ENCODE measurements around the gene DAB2IP. TPM values are rescaled to one million over a fixed set of nuclear protein-coding genes. Genes with fewer than 3 reads are reported as not detected.

The DAB2IP gene
- total and polyA plus RNA-seq, 2 donors (not counting 1 experiment from before 2014, with no cell fraction given) = 14.6 to 16.5 TPM

DNA sequence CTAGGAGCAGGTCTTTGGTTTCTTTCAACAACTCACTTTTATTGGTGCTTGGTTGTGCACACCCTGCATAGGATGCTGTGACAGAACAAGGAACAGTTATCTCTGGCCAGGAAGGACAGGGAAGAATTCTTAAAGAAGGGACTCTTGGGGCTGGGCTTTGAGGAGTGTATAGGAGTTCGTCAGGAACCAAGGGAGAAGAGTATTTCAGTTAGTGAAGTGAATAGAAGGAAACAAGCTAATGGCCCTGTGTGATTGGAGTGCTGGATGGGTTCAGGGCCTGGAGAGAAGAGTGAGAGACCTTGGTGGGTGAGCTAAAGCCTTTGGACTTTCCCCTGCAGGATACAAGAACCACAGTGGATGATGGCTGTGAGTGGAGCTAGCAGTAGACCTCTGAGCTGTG, 32.2 kb downstream of the DAB2IP start:
- no peaks in the 10 kb centered on the region for H3K4me1 ChIP-seq (ENCODE audit: control insufficient read depth, extremely low read depth, insufficient read depth, low read length)
- H3K4me2 ChIP-seq (ENCODE audit: extremely low read depth, insufficient read depth, low read length) = no peak overlapping the region
- H3K27me3 ChIP-seq (ENCODE audit: control insufficient read depth, insufficient read depth, low read length) = no peaks in the 10 kb centered on the region
- no peaks in the 10 kb centered on the region for H3K36me3 ChIP-seq (ENCODE audit: control insufficient read depth, insufficient read depth, low read length)
- no peak for TF ChIP-seq EZH2 (IDR thresholded peaks at IDR 0.05; ENCODE audit: low read length, missing control alignments)
- TF ChIP-seq, protein P1, sequence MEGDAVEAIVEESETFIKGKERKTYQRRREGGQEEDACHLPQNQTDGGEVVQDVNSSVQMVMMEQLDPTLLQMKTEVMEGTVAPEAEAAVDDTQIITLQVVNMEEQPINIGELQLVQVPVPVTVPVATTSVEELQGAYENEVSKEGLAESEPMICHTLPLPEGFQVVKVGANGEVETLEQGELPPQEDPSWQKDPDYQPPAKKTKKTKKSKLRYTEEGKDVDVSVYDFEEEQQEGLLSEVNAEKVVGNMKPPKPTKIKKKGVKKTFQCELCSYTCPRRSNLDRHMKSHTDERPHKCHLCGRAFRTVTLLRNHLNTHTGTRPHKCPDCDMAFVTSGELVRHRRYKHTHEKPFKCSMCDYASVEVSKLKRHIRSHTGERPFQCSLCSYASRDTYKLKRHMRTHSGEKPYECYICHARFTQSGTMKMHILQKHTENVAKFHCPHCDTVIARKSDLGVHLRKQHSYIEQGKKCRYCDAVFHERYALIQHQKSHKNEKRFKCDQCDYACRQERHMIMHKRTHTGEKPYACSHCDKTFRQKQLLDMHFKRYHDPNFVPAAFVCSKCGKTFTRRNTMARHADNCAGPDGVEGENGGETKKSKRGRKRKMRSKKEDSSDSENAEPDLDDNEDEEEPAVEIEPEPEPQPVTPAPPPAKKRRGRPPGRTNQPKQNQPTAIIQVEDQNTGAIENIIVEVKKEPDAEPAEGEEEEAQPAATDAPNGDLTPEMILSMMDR (conservative IDR thresholded peaks at IDR 0.05 in 1 of 2, IDR thresholded peaks at IDR 0.05 in 1 of 2; ENCODE audit: low read depth in 1 of 2, low read length in 2 of 2) = no peak
- no peaks in the 10 kb centered on the region for H4K20me1 ChIP-seq (ENCODE audit: control insufficient read depth, extremely low read depth, insufficient read depth, low read length)
- no peaks in the 10 kb centered on the region for H3K9me3 ChIP-seq (ENCODE audit: control insufficient read depth, insufficient read depth, low read depth, low read length)
- no peak overlapping the region for H3K4me3 ChIP-seq (replicated peaks in 1 of 4; ENCODE audit: control extremely low read depth in 1 of 4, insufficient read depth in 1 of 4, low read depth in 3 of 4, low read length in 4 of 4)
- DNase-seq (ENCODE audit: low read depth in 2 of 2) = no peak
- H2AFZ ChIP-seq (ENCODE audit: low read length) = no peak overlapping the region
- no peaks in the 10 kb centered on the region for H3K79me2 ChIP-seq (ENCODE audit: control insufficient read depth, insufficient read depth, low read length)
- H3K9ac ChIP-seq (ENCODE audit: insufficient read depth, low read length) = no peak overlapping the region
- H3K27ac ChIP-seq (ENCODE audit: insufficient read depth, low read length) = no peak overlapping the region

- TF ChIP-seq, protein P1 (conservative IDR thresholded peaks at IDR 0.05 in 1 of 2, IDR thresholded peaks at IDR 0.05 in 1 of 2; ENCODE audit: low read depth in 1 of 2, low read length in 2 of 2) = peak; percentile 57 to 67
- TF ChIP-seq EZH2 (IDR thresholded peaks at IDR 0.05; ENCODE audit: low read length, missing control alignments) = no peak
- DNase-seq (ENCODE audit: low read depth in 2 of 2) = peak in 1 of 2 donors; percentile 42
- no peaks in the 10 kb centered on the region for H3K27me3 ChIP-seq (ENCODE audit: control insufficient read depth, insufficient read depth, low read length)
- no peaks in the 10 kb centered on the region for H3K36me3 ChIP-seq (ENCODE audit: control insufficient read depth, insufficient read depth, low read length)
- no peaks in the 10 kb centered on the region for H3K4me1 ChIP-seq (ENCODE audit: control insufficient read depth, extremely low read depth, insufficient read depth, low read length)
- H2AFZ ChIP-seq (ENCODE audit: low read length) = no peak overlapping the region
- H3K4me2 ChIP-seq (ENCODE audit: extremely low read depth, insufficient read depth, low read length) = no peak overlapping the region
- H3K9me3 ChIP-seq (ENCODE audit: control insufficient read depth, insufficient read depth, low read depth, low read length) = no peaks in the 10 kb centered on the region
- H4K20me1 ChIP-seq (ENCODE audit: control insufficient read depth, extremely low read depth, insufficient read depth, low read length) = no peaks in the 10 kb centered on the region
- H3K27ac ChIP-seq (ENCODE audit: insufficient read depth, low read length) = no peak overlapping the region
- no peak overlapping the region for H3K4me3 ChIP-seq (replicated peaks in 1 of 4; ENCODE audit: control extremely low read depth in 1 of 4, insufficient read depth in 1 of 4, low read depth in 3 of 4, low read length in 4 of 4)
- H3K79me2 ChIP-seq (ENCODE audit: control insufficient read depth, insufficient read depth, low read length) = no peaks in the 10 kb centered on the region
- no peak overlapping the region for H3K9ac ChIP-seq (ENCODE audit: insufficient read depth, low read length)
Measured at GRCh38 chr9:121684381-121685145, 33.1 kb downstream of the DAB2IP start.

DNA sequence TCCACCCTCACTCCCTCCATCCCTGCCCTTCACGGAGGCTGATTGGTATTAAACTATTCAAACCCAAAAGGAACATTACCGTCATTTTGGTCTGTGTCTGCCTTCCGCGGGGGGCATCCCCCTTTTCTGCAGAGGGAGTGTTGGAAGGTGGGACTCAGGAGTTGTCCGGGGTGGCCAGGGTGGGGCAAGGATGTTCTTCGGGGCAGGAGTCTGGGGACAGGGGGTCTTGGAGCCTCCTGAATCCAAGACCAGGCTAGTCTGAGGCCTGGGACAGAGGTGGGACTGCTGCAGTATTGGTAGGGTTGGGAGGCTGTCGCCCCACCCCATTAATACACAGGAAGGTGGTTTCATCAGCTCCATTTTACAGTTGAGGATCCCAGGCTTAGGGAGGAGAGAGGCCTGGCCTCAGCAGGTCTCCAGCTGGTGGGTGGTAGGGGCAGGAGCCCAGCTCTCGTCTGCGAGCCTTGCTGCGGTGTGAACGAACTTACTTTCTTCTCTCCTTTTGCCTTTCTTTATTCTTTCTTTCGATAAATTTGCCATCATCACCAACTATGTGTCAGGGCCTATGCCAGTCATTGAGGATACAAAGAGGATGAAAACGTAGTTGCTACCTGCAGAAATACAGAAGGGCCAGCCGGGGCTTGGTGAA, 33.8 kb downstream of the DAB2IP start:
- H3K27ac ChIP-seq (ENCODE audit: insufficient read depth, low read length) = no peak overlapping the region

More for the DNA sequence above, 33.8 kb downstream of the DAB2IP start:
- Histone ChIP-seq H3K4me1 (ENCODE audit: control insufficient read depth, extremely low read depth, insufficient read depth, low read length) (no peaks in the 10 kb centered on the region), H3K9ac (ENCODE audit: insufficient read depth, low read length) (no peak overlapping the region), H4K20me1 (ENCODE audit: control insufficient read depth, extremely low read depth, insufficient read depth, low read length) (no peaks in the 10 kb centered on the region), H3K27me3 (ENCODE audit: control insufficient read depth, insufficient read depth, low read length) (no peaks in the 10 kb centered on the region), H3K4me3 (replicated peaks in 1 of 4; ENCODE audit: control extremely low read depth in 1 of 4, insufficient read depth in 1 of 4, low read depth in 3 of 4, low read length in 4 of 4) (no peak overlapping the region), H3K79me2 (ENCODE audit: control insufficient read depth, insufficient read depth, low read length) (no peaks in the 10 kb centered on the region), H3K9me3 (ENCODE audit: control insufficient read depth, insufficient read depth, low read depth, low read length) (no peaks in the 10 kb centered on the region), H3K4me2 (ENCODE audit: extremely low read depth, insufficient read depth, low read length) (no peak overlapping the region), H3K36me3 (ENCODE audit: control insufficient read depth, insufficient read depth, low read length) (no peaks in the 10 kb centered on the region), H2AFZ (ENCODE audit: low read length) (no peak overlapping the region)
- DNase-seq (ENCODE audit: low read depth in 2 of 2) = no peak
- no peak for TF ChIP-seq EZH2 (IDR thresholded peaks at IDR 0.05; ENCODE audit: low read length, missing control alignments)
